Measurements from ENCODE around the gene MRPL27. TPM values are rescaled to one million over a fixed set of nuclear protein-coding genes. Genes with fewer than 3 reads are reported as not detected.

MRPL27 gene
- total RNA-seq, 1 experiment from 2014 or later, result 106 TPM

DNA sequence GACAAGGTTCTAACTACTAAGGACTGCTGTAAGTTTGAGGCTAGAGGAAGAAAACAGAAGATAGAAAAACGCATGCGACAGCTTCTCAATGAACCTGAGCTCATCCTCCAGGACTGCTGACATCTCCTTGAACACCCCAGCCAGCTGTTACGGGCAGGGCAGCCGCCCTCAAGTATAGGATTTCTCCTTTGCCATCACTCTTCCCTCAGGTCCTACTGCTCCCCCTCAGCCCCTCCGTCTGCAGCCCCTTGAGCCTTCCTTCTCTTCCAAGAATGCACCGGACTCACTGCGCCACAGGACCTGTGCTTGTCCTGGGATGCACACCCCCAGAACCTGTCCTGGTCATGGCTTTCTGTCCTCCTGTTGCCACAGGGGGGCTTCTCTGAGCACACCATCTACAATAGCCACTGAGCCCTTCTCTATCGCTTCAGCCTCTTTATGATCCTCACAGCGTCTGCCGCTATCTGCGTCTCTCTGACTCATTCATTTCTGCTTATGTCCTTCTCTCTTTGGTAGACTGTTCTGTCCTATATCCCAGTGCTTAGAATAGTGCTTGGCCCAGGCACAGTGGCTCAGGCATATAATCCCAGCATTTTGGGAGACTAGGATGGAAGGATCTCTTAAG, 42.7 kb downstream of the MRPL27 start:
- CTCF ChIA-PET, result no interaction called here
- Histone ChIP-seq H3K79me2 (ENCODE audit: insufficient read depth, low read length) (no peaks in the 10 kb centered on the region), H3K27ac (ENCODE audit: low read depth, low read length) (no peak overlapping the region), H3K36me3 (ENCODE audit: control insufficient read depth in 1 of 2, insufficient read depth in 2 of 2, low read length in 2 of 2) (no peaks in the 10 kb centered on the region), H3K4me3 (replicated peaks in 1 of 2; ENCODE audit: low read depth in 1 of 2, low read length in 2 of 2) (no peak overlapping the region), H3K4me2 (ENCODE audit: low read length) (no peak overlapping the region), H4K20me1 (ENCODE audit: insufficient read depth) (no peaks in the 10 kb centered on the region), H2AFZ (ENCODE audit: low read depth, low read length, poor library complexity, severe bottlenecking) (no peak overlapping the region), H3K27me3 (ENCODE audit: insufficient read depth, low read length) (no peaks in the 10 kb centered on the region), H3K9me3 (ENCODE audit: control insufficient read depth in 1 of 2, insufficient read depth in 1 of 2, low read depth in 1 of 2, low read length in 2 of 2) (no peaks in the 10 kb centered on the region), H3K4me1 (ENCODE audit: control insufficient read depth in 1 of 2, insufficient read depth in 2 of 2, low read length in 2 of 2) (no peaks in the 10 kb centered on the region), H3K9me2 (ENCODE audit: insufficient read depth) (no peaks in the 10 kb centered on the region), H3K9ac (ENCODE audit: low read length) (no peak overlapping the region)
- intact Hi-C loops (cut with micrococcal nuclease), result no loop called here
- TF ChIP-seq YY1 (IDR thresholded peaks at IDR 0.05; ENCODE audit: extremely low read depth, insufficient replicate concordance, low read depth, low read length), result no peak
- TF ChIP-seq, protein P1, sequence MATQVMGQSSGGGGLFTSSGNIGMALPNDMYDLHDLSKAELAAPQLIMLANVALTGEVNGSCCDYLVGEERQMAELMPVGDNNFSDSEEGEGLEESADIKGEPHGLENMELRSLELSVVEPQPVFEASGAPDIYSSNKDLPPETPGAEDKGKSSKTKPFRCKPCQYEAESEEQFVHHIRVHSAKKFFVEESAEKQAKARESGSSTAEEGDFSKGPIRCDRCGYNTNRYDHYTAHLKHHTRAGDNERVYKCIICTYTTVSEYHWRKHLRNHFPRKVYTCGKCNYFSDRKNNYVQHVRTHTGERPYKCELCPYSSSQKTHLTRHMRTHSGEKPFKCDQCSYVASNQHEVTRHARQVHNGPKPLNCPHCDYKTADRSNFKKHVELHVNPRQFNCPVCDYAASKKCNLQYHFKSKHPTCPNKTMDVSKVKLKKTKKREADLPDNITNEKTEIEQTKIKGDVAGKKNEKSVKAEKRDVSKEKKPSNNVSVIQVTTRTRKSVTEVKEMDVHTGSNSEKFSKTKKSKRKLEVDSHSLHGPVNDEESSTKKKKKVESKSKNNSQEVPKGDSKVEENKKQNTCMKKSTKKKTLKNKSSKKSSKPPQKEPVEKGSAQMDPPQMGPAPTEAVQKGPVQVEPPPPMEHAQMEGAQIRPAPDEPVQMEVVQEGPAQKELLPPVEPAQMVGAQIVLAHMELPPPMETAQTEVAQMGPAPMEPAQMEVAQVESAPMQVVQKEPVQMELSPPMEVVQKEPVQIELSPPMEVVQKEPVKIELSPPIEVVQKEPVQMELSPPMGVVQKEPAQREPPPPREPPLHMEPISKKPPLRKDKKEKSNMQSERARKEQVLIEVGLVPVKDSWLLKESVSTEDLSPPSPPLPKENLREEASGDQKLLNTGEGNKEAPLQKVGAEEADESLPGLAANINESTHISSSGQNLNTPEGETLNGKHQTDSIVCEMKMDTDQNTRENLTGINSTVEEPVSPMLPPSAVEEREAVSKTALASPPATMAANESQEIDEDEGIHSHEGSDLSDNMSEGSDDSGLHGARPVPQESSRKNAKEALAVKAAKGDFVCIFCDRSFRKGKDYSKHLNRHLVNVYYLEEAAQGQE (IDR thresholded peaks at IDR 0.05; ENCODE audit: low read depth), result no peak
- no peak for TF ChIP-seq RAD21 (IDR thresholded peaks at IDR 0.05; ENCODE audit: low read depth)
- no peak for TF ChIP-seq EZH2 (IDR thresholded peaks at IDR 0.05)
- no peak for TF ChIP-seq SIN3A (IDR thresholded peaks at IDR 0.05; ENCODE audit: low read depth)
- no peak for TF ChIP-seq ZFX (IDR thresholded peaks at IDR 0.05)
- TF ChIP-seq, protein P2, sequence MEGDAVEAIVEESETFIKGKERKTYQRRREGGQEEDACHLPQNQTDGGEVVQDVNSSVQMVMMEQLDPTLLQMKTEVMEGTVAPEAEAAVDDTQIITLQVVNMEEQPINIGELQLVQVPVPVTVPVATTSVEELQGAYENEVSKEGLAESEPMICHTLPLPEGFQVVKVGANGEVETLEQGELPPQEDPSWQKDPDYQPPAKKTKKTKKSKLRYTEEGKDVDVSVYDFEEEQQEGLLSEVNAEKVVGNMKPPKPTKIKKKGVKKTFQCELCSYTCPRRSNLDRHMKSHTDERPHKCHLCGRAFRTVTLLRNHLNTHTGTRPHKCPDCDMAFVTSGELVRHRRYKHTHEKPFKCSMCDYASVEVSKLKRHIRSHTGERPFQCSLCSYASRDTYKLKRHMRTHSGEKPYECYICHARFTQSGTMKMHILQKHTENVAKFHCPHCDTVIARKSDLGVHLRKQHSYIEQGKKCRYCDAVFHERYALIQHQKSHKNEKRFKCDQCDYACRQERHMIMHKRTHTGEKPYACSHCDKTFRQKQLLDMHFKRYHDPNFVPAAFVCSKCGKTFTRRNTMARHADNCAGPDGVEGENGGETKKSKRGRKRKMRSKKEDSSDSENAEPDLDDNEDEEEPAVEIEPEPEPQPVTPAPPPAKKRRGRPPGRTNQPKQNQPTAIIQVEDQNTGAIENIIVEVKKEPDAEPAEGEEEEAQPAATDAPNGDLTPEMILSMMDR (IDR thresholded peaks at IDR 0.05 in 2 of 3, conservative IDR thresholded peaks at IDR 0.05 in 1 of 3; ENCODE audit: borderline replicate concordance in 1 of 3, insufficient read depth in 1 of 3, low read depth in 2 of 3, low read length in 2 of 3), result no peak
- TF ChIP-seq, protein P3, sequence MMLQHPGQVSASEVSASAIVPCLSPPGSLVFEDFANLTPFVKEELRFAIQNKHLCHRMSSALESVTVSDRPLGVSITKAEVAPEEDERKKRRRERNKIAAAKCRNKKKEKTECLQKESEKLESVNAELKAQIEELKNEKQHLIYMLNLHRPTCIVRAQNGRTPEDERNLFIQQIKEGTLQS (IDR thresholded peaks at IDR 0.05), result no peak
- TF ChIP-seq, protein P4, sequence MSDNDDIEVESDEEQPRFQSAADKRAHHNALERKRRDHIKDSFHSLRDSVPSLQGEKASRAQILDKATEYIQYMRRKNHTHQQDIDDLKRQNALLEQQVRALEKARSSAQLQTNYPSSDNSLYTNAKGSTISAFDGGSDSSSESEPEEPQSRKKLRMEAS (IDR thresholded peaks at IDR 0.05), result no peak
- no peak for TF ChIP-seq SRF (IDR thresholded peaks at IDR 0.05; ENCODE audit: low read depth)
- TF ChIP-seq TCF7L2 (IDR thresholded peaks at IDR 0.05; ENCODE audit: borderline replicate concordance, extremely low read depth, insufficient read depth, insufficient read length), result no peak
- TF ChIP-seq EZH2phosphoT487 (IDR thresholded peaks at IDR 0.05; ENCODE audit: borderline replicate concordance), result no peak
- TF ChIP-seq ZNF274 (IDR thresholded peaks at IDR 0.05; ENCODE audit: low read depth, low read length), result no peak
- no peak for TF ChIP-seq POLR2A (IDR thresholded peaks at IDR 0.05; ENCODE audit: borderline replicate concordance, extremely low read depth, insufficient read depth, insufficient read length)
- RAD21 ChIA-PET (ENCODE audit: low non-redundant PET in 1 of 2, low total read pairs in 2 of 2, uncharacterized antibody in 2 of 2, unreplicated experiment in 2 of 2), result no interaction called here
- DNase-seq (ENCODE audit: low read depth, low spot score), result no peak
- POLR2A ChIA-PET, result no interaction called here
- BruUV-seq (replicated peaks), result no TSS peak
- 0 out of 2 replicates have a peak, but pooled peaks have one; percentile 32 for ATAC-seq

Measured in HCT116 (cell line).